Duodenal mucosa (tissue), 2 donors: ENCODE results near the gene LRRC32.
A peak's percentile ranks its signal among the peaks of the same experiment; 100 is the strongest.
"Not testable (repeated sequence)": the region's sequence is repeated elsewhere in the genome, so short reads cannot be mapped to it uniquely, and the experiment has no call there.

ENCODE experiments used
- H3K27ac ChIP-seq: one replicate; pipeline ENCODE4 v1.7.0; 2013; ENCODE audit warnings: low read depth, low read length
- H3K27me3 ChIP-seq, 2 donors: one replicate each; pipeline ENCODE4 v1.7.0; 2013; ENCODE audit warnings: low read length in 2 of 2, control low read depth in 1 of 2; ENCODE audit not compliant: insufficient read depth in 2 of 2, control insufficient read depth in 1 of 2
- H3K36me3 ChIP-seq, 2 donors: one replicate each; pipeline ENCODE4 v1.7.0; 2013; ENCODE audit warnings: low read length in 2 of 2, control low read depth in 1 of 2; ENCODE audit not compliant: insufficient read depth in 2 of 2, control insufficient read depth in 1 of 2
- H3K4me1 ChIP-seq, 2 donors: one replicate each; pipeline ENCODE4 v1.7.0; 2013; ENCODE audit warnings: low read length in 2 of 2, control low read depth in 1 of 2; ENCODE audit not compliant: insufficient read depth in 2 of 2, control insufficient read depth in 1 of 2
- H3K4me3 ChIP-seq, 2 donors: one replicate each; pipeline ENCODE4 v1.7.0; 2013; ENCODE audit warnings: low read length in 2 of 2, low read depth in 1 of 2
- H3K9ac ChIP-seq, 2 donors: one replicate each; pipeline ENCODE4 v1.7.0; 2013; ENCODE audit warnings: low read length in 2 of 2, low read depth in 1 of 2
- H3K9me3 ChIP-seq, 2 donors: one replicate each; pipeline ENCODE4 v1.7.0; 2013; ENCODE audit warnings: low read length in 2 of 2, control low read depth in 1 of 2; ENCODE audit not compliant: control insufficient read depth in 1 of 2

The LRRC32 gene

GRCh38 chr11:76623171-76623883, 47.2 kb downstream of the LRRC32 start:
- H3K4me1 ChIP-seq, result peaks cover 0 to 6% of the 10 kb centered on the region in 2 donors
- no peaks in the 10 kb centered on the region for H3K36me3 ChIP-seq
- no peak overlapping the region for H3K27ac ChIP-seq
- no peak overlapping the region for H3K4me3 ChIP-seq
- H3K27me3 ChIP-seq, result no peaks in the 10 kb centered on the region
- H3K9me3 ChIP-seq, result peaks cover 6% of the 10 kb centered on the region in 2 donors
- no peak overlapping the region for H3K9ac ChIP-seq

GRCh38 chr11:76622493-76623094, 48.0 kb downstream of the LRRC32 start:
- Histone ChIP-seq H3K4me1 (peaks cover 0 to 6% of the 10 kb centered on the region in 2 donors), H3K36me3 (no peaks in the 10 kb centered on the region), H3K27me3 (no peaks in the 10 kb centered on the region), H3K27ac (no peak overlapping the region), H3K4me3 (no peak overlapping the region), H3K9ac (no peak overlapping the region), H3K9me3 (peaks cover 6% of the 10 kb centered on the region in 2 donors)

GRCh38 chr11:76621868-76622267, 48.7 kb downstream of the LRRC32 start:
- Histone ChIP-seq H3K9me3 (peaks cover 6% of the 10 kb centered on the region in 2 donors), H3K4me3 (no peak overlapping the region), H3K4me1 (peaks cover 0 to 6% of the 10 kb centered on the region in 2 donors), H3K9ac (no peak overlapping the region), H3K27ac (no peak overlapping the region), H3K27me3 (no peaks in the 10 kb centered on the region), H3K36me3 (no peaks in the 10 kb centered on the region)

- Histone ChIP-seq H3K27me3 (no peaks in the 10 kb centered on the region), H3K36me3 (no peaks in the 10 kb centered on the region), H3K4me1 (peaks cover 0 to 2% of the 10 kb centered on the region in 2 donors), H3K4me3 (no peak overlapping the region), H3K9ac (no peak overlapping the region), H3K9me3 (peaks cover 6% of the 10 kb centered on the region in 2 donors), H3K27ac (no peak overlapping the region)
Measured at GRCh38 chr11:76621466-76621865, 49.1 kb downstream of the LRRC32 start.

- H3K36me3 ChIP-seq, result no peaks in the 10 kb centered on the region
- H3K4me1 ChIP-seq, result peaks cover 0 to 4% of the 10 kb centered on the region in 2 donors
- H3K4me3 ChIP-seq, result no peak overlapping the region
- H3K27me3 ChIP-seq, result no peaks in the 10 kb centered on the region
- no peak overlapping the region for H3K27ac ChIP-seq
- no peak overlapping the region for H3K9ac ChIP-seq
- peaks cover under 1 to 1% of the 10 kb centered on the region in 2 donors for H3K9me3 ChIP-seq
Measured at GRCh38 chr11:76620489-76620888, 50.1 kb downstream of the LRRC32 start.

GRCh38 chr11:76619801-76620200, 50.7 kb downstream of the LRRC32 start:
- not testable (repeated sequence) for H3K27me3 ChIP-seq, H3K4me1 ChIP-seq, H3K9ac ChIP-seq, H3K36me3 ChIP-seq, H3K9me3 ChIP-seq, H3K27ac ChIP-seq, H3K4me3 ChIP-seq

- H3K9ac ChIP-seq, result no peak overlapping the region
- no peaks in the 10 kb centered on the region for H3K9me3 ChIP-seq
- no peak overlapping the region for H3K4me3 ChIP-seq
- H3K4me1 ChIP-seq, result peaks cover 0 to 4% of the 10 kb centered on the region in 2 donors
- H3K36me3 ChIP-seq, result no peaks in the 10 kb centered on the region
- no peak overlapping the region for H3K27ac ChIP-seq
- no peaks in the 10 kb centered on the region for H3K27me3 ChIP-seq
Measured at GRCh38 chr11:76617553-76618265, 52.8 kb downstream of the LRRC32 start.

- Histone ChIP-seq H3K4me3 (no peak overlapping the region), H3K9me3 (no peaks in the 10 kb centered on the region), H3K36me3 (no peaks in the 10 kb centered on the region), H3K27ac (no peak overlapping the region), H3K27me3 (no peaks in the 10 kb centered on the region), H3K9ac (no peak overlapping the region), H3K4me1 (peaks cover 0 to 4% of the 10 kb centered on the region in 2 donors)
Measured at GRCh38 chr11:76616676-76617552, 53.6 kb downstream of the LRRC32 start.

- H3K9me3 ChIP-seq, result no peaks in the 10 kb centered on the region
- H3K4me1 ChIP-seq, result peaks cover 0 to 4% of the 10 kb centered on the region in 2 donors
- H3K36me3 ChIP-seq, result no peaks in the 10 kb centered on the region
- H3K27me3 ChIP-seq, result no peaks in the 10 kb centered on the region
- H3K9ac ChIP-seq, result no peak overlapping the region
- H3K4me3 ChIP-seq, result no peak overlapping the region
- H3K27ac ChIP-seq, result peak overlapping the region; percentile 5
Measured at GRCh38 chr11:76615950-76616349, 54.6 kb downstream of the LRRC32 start.
